ENCODE data around the gene SNX30. TPM values are rescaled to one million over a fixed set of nuclear protein-coding genes. Genes with fewer than 3 reads are reported as not detected.
"Not testable (repeated sequence)": the region's sequence is repeated elsewhere in the genome, so short reads cannot be mapped to it uniquely, and the experiment has no call there.

The SNX30 gene, protein sequence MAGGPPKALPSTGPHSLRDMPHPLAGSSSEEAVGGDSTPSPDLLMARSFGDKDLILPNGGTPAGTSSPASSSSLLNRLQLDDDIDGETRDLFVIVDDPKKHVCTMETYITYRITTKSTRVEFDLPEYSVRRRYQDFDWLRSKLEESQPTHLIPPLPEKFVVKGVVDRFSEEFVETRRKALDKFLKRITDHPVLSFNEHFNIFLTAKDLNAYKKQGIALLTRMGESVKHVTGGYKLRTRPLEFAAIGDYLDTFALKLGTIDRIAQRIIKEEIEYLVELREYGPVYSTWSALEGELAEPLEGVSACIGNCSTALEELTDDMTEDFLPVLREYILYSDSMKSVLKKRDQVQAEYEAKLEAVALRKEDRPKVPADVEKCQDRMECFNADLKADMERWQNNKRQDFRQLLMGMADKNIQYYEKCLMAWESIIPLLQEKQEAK
- polyA plus RNA-seq (2013, experiment 1 of 2), result 5.7 TPM
- polyA plus RNA-seq (2013, experiment 2 of 2), result 7.8 TPM

DNA sequence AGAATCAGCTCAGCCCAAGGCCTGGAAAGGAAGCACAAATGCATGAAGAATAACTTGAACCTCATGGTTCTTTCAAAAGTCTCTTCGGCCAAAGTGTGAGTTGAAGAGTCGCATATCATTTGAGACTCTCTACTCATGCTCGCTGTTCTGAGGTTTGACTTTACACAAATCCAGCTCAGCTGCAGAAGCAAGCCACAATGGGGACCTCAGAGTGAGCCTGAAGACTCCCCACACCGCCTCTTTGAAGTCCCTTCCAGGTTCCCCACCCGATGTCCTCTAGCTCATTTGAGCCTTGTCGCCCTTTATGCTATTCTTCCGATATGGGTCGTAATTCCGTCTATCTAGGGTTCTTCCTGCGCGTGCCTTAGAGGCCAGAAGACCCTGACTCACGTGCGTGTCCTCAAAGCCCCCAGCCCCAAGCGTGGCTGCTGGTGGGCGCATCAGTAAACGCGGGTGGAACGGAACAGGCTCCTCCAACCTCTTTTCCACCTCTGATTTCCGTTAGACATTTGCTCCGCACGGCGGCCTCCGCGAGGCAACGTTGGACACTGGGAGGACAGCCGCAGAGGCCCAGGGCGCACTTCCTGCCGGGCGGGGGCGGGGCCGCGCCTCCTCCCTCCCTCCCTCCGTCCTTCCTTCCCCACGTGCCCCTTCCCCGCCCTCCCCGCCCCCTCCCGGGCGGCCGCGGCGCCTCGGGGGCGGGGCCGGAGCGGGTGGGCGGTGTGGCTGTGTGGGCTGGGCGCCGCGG, at the start of gene SNX30:
Gene SNX30 (plus strand): TSS at position 745 of the 748 bp plus-strand sequence. CDS start 242 bp downstream, outside the sequence.
- peaks cover 5% of the 10 kb centered on the region; the same call in 1 of the 2 replicates for H3K27me3 ChIP-seq (ENCODE audit: insufficient read depth, low read length)
- H3K9ac ChIP-seq (ENCODE audit: low read depth, low read length), result peak within 1 kb of the TSS; percentile 76
- H3K36me3 ChIP-seq (ENCODE audit: insufficient read depth, low read length), result no peaks in the 10 kb centered on the region
- 7% methylated on average over 39 of the region's 49 CpGs for WGBS
- peak within 1 kb of the TSS; percentile 77 for H3K4me3 ChIP-seq (ENCODE audit: low read length)
- H3K27ac ChIP-seq (ENCODE audit: low read depth, low read length), result peak within 1 kb of the TSS; percentile 19; the same call in 1 of the 2 replicates
- H3K9me3 ChIP-seq (ENCODE audit: insufficient read depth, low read depth, low read length), result no peaks in the 10 kb centered on the region
- peaks cover 14% of the 10 kb centered on the region for H3K4me1 ChIP-seq (ENCODE audit: insufficient read depth, low read length)

DNA sequence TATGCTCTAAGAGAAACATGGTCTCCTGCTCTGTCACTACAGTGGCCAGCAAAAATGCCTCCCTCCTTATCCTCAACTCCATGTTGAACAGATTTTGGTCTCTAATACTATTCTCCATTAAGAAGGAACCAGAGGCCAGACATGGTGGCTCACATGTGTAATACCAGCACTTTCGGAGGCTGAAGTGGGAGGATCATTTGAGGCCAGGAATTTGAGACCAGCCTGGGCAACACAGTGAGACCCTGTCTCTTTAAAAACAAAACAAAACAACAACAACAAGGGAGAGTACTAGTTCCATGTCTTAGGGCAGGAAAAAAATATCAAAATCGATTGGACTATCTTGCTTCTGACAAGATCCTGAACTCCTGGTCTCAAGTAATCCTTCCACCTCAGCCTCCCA, 47.3 kb upstream of the SNX30 start:
- Histone ChIP-seq H3K4me3 (ENCODE audit: low read length) (no peak overlapping the region), H3K9me3 (ENCODE audit: insufficient read depth, low read depth, low read length) (no peaks in the 10 kb centered on the region), H3K4me1 (ENCODE audit: insufficient read depth, low read length) (no peaks in the 10 kb centered on the region), H3K9ac (ENCODE audit: low read depth, low read length) (no peak overlapping the region), H3K27ac (ENCODE audit: low read depth, low read length) (no peak overlapping the region), H3K27me3 (ENCODE audit: insufficient read depth, low read length) (no peaks in the 10 kb centered on the region), H3K36me3 (ENCODE audit: insufficient read depth, low read length) (peaks cover 12% of the 10 kb centered on the region; the same call in 1 of the 2 replicates)
- 97% methylated on average over 2 of the region's 2 CpGs for WGBS

- Histone ChIP-seq H3K9me3 (ENCODE audit: insufficient read depth, low read depth, low read length) (no peaks in the 10 kb centered on the region), H3K4me3 (ENCODE audit: low read length) (no peak overlapping the region), H3K36me3 (ENCODE audit: insufficient read depth, low read length) (peaks cover 10% of the 10 kb centered on the region; the same call in 1 of the 2 replicates), H3K27me3 (ENCODE audit: insufficient read depth, low read length) (no peaks in the 10 kb centered on the region), H3K27ac (ENCODE audit: low read depth, low read length) (no peak overlapping the region), H3K9ac (ENCODE audit: low read depth, low read length) (no peak overlapping the region), H3K4me1 (ENCODE audit: insufficient read depth, low read length) (no peaks in the 10 kb centered on the region)
- WGBS, result 61% methylated on average over 6 of the region's 6 CpGs
Measured at GRCh38 chr9:112705768-112706427, 44.7 kb upstream of the SNX30 start.

GRCh38 chr9:112711050-112711689, 39.4 kb upstream of the SNX30 start:
- Histone ChIP-seq H3K27ac (ENCODE audit: low read depth, low read length) (no peak overlapping the region), H3K27me3 (ENCODE audit: insufficient read depth, low read length) (no peaks in the 10 kb centered on the region), H3K9ac (ENCODE audit: low read depth, low read length) (no peak overlapping the region), H3K36me3 (ENCODE audit: insufficient read depth, low read length) (peaks cover 14% of the 10 kb centered on the region), H3K9me3 (ENCODE audit: insufficient read depth, low read depth, low read length) (no peaks in the 10 kb centered on the region), H3K4me3 (ENCODE audit: low read length) (no peak overlapping the region), H3K4me1 (ENCODE audit: insufficient read depth, low read length) (no peaks in the 10 kb centered on the region)
- 91% methylated on average over 5 of the region's 7 CpGs for WGBS

GRCh38 chr9:112712678-112713077, 37.9 kb upstream of the SNX30 start:
- no peak overlapping the region for H3K27ac ChIP-seq (ENCODE audit: low read depth, low read length)
- H3K4me3 ChIP-seq (ENCODE audit: low read length), result no peak overlapping the region
- no peak overlapping the region for H3K9ac ChIP-seq (ENCODE audit: low read depth, low read length)
- H3K9me3 ChIP-seq (ENCODE audit: insufficient read depth, low read depth, low read length), result no peaks in the 10 kb centered on the region
- H3K27me3 ChIP-seq (ENCODE audit: insufficient read depth, low read length), result no peaks in the 10 kb centered on the region
- no peaks in the 10 kb centered on the region for H3K4me1 ChIP-seq (ENCODE audit: insufficient read depth, low read length)
- WGBS, result 97% methylated on average over 3 of the region's 3 CpGs
- peaks cover 14% of the 10 kb centered on the region for H3K36me3 ChIP-seq (ENCODE audit: insufficient read depth, low read length)

DNA sequence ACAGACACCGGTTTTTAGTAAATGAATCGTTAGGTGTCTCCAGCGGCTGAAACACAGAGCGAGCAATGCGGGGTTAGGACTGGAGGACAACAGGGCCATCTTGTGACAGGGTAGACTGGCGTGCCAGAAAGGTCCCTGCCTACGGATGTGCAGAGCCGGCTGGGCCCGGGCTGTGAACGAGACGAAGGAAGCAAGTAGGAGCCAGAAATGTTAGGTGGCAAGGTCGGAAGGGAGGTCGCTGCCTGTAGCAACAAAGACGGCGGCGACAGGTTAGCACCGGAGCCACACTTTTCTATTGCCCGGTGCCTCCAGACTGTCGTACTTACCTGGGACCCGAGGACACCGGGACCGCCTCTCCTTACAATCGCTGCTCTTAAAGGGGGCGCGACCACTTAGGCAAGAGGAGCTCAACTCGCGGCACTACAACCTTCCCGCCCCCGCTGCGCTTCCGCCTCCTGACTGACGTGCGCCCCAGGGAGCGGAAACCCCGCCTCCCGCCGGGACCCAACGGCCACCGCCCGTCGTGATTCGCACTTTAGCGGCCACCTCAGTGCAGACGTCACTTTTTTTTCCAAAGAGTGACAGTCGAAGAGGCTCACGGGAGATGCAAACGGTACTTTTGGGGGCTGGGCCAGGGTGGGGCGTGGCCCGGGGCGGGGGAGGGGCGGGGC, 32.8 kb upstream of the SNX30 start, which contains the start of gene INIP:
Gene INIP (minus strand): TSS at position 457 of the 671 bp plus-strand sequence. CDS start 1,632 bp downstream, outside the sequence.
- no peaks in the 10 kb centered on the region for H3K27me3 ChIP-seq (ENCODE audit: insufficient read depth, low read length)
- H3K9me3 ChIP-seq (ENCODE audit: insufficient read depth, low read depth, low read length), result no peaks in the 10 kb centered on the region
- peaks cover 9% of the 10 kb centered on the region for H3K36me3 ChIP-seq (ENCODE audit: insufficient read depth, low read length)
- no peaks in the 10 kb centered on the region for H3K4me1 ChIP-seq (ENCODE audit: insufficient read depth, low read length)
- H3K27ac ChIP-seq (ENCODE audit: low read depth, low read length), result peak within 1 kb of the TSS; percentile 68
- H3K4me3 ChIP-seq (ENCODE audit: low read length), result peak within 1 kb of the TSS; percentile 73
- WGBS, result under 1% methylated on average over 51 of the region's 51 CpGs
- peak within 1 kb of the TSS; percentile 73 for H3K9ac ChIP-seq (ENCODE audit: low read depth, low read length)

DNA sequence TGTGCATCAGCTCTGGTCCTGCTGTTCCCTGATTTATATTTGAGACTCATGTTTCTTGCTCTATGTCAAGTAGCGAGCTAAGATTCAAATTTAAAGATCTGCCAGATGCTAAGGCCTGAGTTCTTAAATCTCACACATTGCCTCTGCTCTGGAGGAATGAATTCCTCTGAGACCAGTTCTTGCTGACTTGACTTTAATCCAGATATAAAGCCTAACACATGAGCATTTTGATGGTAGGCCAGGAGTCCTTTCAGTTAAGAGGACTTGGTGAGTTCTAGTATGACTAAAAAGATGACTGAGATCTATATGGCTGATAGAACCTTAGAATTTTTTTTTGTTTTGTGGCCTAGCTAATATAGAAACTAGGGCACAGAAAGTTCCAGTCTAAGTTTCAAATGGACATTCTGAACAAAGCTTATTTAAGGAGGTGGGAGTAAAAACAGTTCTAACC, 31.3 kb upstream of the SNX30 start:
- 94% methylated on average over 1 of the region's 1 CpG for WGBS
- no peaks in the 10 kb centered on the region for H3K9me3 ChIP-seq (ENCODE audit: insufficient read depth, low read depth, low read length)
- no peak overlapping the region for H3K27ac ChIP-seq (ENCODE audit: low read depth, low read length)
- H3K4me3 ChIP-seq (ENCODE audit: low read length), result no peak overlapping the region
- no peak overlapping the region for H3K9ac ChIP-seq (ENCODE audit: low read depth, low read length)
- H3K27me3 ChIP-seq (ENCODE audit: insufficient read depth, low read length), result no peaks in the 10 kb centered on the region
- no peaks in the 10 kb centered on the region for H3K4me1 ChIP-seq (ENCODE audit: insufficient read depth, low read length)
- peaks cover 9% of the 10 kb centered on the region for H3K36me3 ChIP-seq (ENCODE audit: insufficient read depth, low read length)

- 85% methylated on average over 1 of the region's 2 CpGs for WGBS
Measured at GRCh38 chr9:112719696-112720095, 30.9 kb upstream of the SNX30 start.

DNA sequence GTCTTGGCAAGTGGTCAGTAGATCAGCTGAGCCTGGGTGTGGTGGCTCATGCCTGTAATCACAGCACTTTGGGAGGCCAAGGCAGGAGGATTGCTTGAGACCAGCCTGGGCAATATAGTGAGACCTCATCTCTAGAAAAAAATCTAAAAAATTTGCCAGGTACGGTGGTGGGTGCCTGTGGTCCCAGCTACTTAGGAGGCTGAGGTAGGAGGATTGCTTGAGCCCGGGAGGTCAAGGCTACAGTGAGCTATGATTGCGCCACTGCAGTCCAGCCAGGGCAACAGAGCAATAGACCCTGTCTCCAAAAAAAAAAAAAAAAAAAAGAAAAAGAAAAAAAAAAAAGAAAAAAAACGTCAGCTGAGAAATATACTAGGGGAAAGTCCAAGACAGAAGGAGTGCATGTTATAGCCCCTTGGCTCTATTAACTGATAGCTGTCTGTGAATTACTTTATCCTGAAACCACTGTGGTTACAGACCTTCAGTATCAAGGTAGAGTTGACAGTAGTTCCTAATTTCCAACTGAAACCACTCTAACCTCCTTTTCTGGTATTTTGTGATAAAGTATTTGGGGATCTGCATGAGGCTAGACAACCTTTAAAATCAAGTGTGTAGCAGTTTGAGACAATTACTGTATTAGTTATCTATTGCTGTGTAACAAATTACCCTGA, 30.3 kb upstream of the SNX30 start:
- Histone ChIP-seq H3K4me1 (ENCODE audit: insufficient read depth, low read length) (no peaks in the 10 kb centered on the region), H3K27ac (ENCODE audit: low read depth, low read length) (no peak overlapping the region), H3K27me3 (ENCODE audit: insufficient read depth, low read length) (no peaks in the 10 kb centered on the region), H3K36me3 (ENCODE audit: insufficient read depth, low read length) (0 out of 2 replicates have a peak, but pooled peaks cover 2% of the 10 kb centered on the region), H3K9me3 (ENCODE audit: insufficient read depth, low read depth, low read length) (no peaks in the 10 kb centered on the region), H3K9ac (ENCODE audit: low read depth, low read length) (no peak overlapping the region), H3K4me3 (ENCODE audit: low read length) (no peak overlapping the region)
- 85% methylated on average over 4 of the region's 4 CpGs for WGBS

More at GRCh38 chr9:112719696-112720095, 30.9 kb upstream of the SNX30 start:
- Histone ChIP-seq H3K27ac (ENCODE audit: low read depth, low read length) (no peak overlapping the region), H3K27me3 (ENCODE audit: insufficient read depth, low read length) (no peaks in the 10 kb centered on the region), H3K9me3 (ENCODE audit: insufficient read depth, low read depth, low read length) (no peaks in the 10 kb centered on the region), H3K9ac (ENCODE audit: low read depth, low read length) (no peak overlapping the region), H3K4me1 (ENCODE audit: insufficient read depth, low read length) (no peaks in the 10 kb centered on the region), H3K36me3 (ENCODE audit: insufficient read depth, low read length) (peaks cover 7% of the 10 kb centered on the region), H3K4me3 (ENCODE audit: low read length) (no peak overlapping the region)

DNA sequence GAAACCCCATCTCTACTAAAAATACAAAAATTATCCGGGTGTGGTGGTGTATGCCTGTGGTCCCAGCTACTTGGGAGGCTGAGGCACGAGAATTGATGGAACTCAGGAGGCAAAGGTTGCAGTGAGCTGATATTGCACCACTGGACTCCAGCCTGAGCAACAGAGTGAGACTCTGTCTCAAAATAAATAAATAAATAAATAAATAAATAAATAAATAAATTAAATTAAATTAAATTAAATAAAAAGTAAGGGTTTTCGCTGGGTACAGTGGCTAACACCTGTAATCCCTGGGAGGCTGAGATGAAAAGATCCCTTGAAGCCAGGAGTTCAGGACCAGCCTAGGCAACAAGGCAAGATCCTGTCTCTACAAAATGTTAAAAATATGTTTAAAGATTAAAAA, 27.8 kb upstream of the SNX30 start:
- not testable (repeated sequence) for H3K27ac ChIP-seq (ENCODE audit: low read depth, low read length); H3K4me3 ChIP-seq (ENCODE audit: low read length); H3K4me1 ChIP-seq (ENCODE audit: insufficient read depth, low read length); H3K36me3 ChIP-seq (ENCODE audit: insufficient read depth, low read length); H3K9me3 ChIP-seq (ENCODE audit: insufficient read depth, low read depth, low read length); H3K9ac ChIP-seq (ENCODE audit: low read depth, low read length); H3K27me3 ChIP-seq (ENCODE audit: insufficient read depth, low read length)
- WGBS, result 94% methylated on average over 3 of the region's 3 CpGs

Data from HUES64 (cell line).